GM18499 (cell line): ENCODE data around the gene GSTM4.

Experiments used
- ATAC-seq: cut with Tn5 transposase; IDR thresholded peaks from one replicate; pipeline ENCODE4 v1.9.1; 2021; ENCODE audit warnings: moderate number of reproducible peaks; ENCODE audit not compliant: insufficient read depth, unreplicated experiment

The GSTM4 gene

DNA sequence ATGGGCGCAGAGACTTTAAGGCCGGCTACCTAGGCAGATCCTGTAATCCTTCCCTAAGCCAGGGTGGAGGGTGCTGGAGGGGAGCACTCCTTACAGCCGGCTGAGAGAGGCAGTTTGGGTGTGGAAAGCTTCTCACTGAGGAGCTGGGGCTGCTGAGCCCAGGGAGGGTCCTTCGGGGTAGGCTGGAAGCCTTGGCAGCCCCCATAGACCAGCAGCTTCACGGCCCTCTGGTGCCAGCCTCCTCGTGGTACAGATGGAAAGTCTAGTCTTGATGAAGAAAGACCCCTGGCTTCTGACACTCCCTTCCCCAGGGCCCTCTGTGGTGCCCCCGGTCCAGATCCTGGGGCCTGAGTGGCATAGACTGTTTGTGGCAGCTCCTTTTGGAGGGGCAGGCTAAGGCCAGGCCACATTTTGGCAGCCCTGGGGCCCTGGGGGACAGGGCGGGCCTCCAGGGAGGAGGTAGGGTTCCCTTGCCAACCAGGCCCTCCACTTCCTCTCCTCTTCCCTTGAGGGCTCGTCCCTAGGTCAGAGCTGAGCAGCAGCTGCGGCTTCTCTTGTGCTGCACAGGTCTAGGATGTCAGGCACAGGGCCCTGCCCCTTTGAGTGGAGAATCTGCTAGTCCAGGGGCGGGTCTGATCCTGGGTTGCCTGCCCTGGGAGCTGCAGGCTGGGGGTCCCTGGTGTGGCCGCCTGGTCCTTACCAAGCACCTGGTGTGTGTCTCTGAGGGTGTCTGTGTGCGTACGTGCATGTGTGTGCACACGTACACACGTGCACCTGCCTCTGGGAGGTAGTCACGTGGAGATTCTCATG lies 31.5 kb upstream of the GSTM4 start:
- ATAC-seq, result no peak

DNA sequence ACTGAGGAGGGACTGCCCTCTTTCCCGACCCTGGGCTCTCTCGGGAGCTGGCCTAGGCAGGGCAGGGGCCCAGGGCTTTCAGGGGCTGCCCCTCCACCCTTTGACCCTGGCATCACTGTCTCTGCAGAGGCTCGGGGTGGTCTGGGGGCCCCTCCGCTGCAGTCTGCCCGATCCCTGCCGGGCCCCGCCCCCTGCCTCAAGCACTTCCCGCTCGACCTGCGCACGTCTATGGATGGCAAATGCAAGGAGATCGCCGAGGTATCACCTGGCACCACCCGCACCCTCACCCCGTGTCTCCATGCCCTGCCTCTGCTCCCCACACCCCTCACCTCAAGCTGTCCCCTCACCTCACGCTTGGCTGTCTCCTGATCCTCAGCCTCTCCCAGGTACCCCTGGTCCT lies 30.7 kb upstream of the GSTM4 start:
- ATAC-seq, result no peak

DNA sequence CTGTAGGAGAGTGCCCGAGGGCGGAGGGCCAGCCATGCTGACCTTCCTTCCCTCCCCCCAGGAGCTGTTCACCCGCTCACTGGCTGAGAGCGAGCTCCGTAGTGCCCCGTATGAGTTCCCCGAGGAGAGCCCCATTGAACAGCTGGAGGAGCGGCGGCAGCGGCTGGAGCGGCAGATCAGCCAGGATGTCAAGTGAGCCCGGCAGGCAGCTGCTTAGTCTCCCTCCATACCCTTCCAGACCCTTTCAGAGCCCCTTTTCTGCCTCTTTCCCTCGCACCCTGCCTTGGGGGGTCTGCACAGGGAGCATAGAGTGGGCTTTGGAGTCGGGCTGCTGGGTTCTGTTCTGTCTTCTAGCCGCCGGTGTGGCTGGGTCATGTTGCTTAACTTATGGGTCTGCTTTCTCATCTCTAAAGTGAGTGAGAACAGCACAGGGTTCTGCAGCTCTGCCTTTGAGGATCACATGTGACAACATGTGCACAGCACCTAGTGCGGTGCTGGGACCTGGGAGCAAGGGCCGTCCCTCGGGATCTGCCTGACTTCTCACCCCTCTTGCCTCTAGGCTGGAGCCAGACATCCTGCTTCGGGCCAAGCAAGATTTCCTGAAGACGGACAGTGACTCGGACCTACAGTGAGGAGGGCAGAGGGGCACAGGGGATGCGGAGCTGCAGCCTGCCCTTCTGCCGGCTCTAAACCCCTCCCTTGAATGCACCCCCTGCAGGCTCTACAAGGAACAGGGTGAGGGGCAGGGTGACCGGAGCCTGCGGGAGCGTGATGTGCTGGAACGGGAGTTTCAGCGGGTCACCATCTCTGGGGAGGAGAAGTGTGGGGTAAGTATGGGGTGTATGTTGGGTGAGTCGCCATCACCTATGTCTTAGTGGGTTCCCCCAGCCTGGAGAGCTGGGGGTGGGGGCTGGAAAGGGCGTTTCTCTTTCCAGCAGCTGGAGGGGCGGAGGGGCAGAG lies 30.0 kb upstream of the GSTM4 start:
- ATAC-seq, result no peak

GRCh38 chr1:109626682-109627408 lies 29.1 kb upstream of the GSTM4 start:
- ATAC-seq, result no peak

DNA sequence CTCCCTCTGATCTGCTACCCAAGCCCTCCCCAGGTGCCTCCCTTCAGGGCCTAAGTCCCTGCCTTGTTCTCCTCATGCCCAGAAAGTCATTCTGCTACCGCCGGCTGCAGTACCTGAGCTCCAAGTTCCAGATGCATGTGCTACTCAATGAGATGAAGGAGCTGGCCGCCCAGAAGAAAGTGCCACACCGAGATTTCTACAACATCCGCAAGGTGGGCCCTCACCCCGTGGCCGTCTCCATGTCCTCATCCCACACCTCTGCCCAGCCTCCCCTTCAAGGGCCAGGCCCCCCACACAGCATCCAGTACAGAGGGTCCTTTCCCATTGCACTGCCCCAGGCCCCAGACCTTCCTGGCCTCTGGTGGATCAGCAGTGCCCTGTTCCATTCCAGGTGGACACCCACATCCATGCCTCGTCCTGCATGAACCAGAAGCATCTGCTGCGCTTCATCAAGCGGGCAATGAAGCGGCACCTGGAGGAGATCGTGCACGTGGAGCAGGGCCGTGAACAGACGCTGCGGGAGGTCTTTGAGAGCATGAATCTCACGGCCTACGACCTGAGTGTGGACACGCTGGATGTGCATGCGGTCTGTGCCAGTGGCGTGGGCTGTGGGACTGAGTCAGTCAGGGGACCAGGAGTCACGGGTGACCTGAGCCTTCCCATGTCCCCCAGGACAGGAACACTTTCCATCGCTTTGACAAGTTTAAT lies 28.1 kb upstream of the GSTM4 start:
- ATAC-seq, result no peak

GRCh38 chr1:109628540-109629321 lies 27.2 kb upstream of the GSTM4 start:
- ATAC-seq, result no peak

DNA sequence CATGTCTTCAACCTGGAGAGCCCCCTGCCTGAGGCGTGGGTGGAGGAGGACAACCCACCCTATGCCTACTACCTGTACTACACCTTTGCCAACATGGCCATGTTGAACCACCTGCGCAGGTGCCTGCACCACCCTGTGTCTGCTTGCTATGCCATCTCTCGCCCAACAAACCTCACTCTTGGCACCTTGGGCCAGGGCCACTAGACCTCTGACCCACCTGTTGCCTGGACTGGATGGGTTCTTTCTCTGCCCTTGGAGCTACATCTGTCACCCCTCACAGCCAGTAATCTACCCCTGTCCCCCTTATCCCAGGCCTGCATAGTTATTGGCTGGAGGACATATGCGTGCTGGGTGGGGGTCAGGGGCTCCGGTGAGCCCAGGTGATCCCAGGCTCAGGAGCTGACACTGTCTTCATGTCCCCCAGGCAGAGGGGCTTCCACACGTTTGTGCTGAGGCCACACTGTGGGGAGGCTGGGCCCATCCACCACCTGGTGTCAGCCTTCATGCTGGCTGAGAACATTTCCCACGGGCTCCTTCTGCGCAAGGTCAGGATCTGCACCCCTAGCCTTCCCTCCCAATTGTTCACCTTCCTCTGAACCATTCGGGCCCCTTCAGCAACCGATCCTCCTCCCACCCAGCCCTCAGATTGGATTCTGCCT lies 26.4 kb upstream of the GSTM4 start:
- ATAC-seq, result no peak

DNA sequence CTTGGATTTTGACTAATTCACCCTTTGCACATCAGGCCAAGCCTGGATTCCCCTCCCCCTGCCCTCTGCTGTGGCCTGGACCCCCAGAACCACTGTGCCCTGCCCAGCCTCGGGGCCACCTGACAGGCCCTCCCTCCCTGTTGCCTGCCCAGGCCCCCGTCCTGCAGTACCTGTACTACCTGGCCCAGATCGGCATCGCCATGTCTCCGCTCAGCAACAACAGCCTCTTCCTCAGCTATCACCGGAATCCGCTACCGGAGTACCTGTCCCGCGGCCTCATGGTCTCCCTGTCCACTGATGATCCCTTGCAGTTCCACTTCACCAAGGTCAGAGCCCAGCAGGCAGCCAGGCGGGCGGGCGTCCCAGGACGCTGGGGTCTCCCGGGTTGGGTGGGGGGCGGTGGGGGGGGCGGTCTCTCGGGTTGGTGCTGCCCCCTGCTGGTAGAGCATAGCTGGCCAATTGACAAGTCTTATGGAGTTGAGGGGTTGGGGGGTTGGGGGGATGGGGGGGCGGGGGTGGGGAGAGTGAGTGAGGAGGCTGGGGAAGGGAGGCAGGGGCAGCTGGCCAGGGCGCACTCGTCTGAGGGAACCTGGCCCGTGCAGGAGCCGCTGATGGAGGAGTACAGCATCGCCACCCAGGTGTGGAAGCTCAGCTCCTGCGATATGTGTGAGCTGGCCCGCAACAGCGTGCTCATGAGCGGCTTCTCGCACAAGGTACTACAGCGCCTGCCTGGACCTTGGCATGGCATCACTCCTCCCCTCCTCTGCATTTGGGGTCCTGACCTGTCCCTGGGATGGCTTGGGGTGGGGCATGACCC lies 25.6 kb upstream of the GSTM4 start:
- no peak for ATAC-seq

- ATAC-seq, result no peak
Observed at GRCh38 chr1:109630898-109631512, 24.9 kb upstream of the GSTM4 start.

DNA sequence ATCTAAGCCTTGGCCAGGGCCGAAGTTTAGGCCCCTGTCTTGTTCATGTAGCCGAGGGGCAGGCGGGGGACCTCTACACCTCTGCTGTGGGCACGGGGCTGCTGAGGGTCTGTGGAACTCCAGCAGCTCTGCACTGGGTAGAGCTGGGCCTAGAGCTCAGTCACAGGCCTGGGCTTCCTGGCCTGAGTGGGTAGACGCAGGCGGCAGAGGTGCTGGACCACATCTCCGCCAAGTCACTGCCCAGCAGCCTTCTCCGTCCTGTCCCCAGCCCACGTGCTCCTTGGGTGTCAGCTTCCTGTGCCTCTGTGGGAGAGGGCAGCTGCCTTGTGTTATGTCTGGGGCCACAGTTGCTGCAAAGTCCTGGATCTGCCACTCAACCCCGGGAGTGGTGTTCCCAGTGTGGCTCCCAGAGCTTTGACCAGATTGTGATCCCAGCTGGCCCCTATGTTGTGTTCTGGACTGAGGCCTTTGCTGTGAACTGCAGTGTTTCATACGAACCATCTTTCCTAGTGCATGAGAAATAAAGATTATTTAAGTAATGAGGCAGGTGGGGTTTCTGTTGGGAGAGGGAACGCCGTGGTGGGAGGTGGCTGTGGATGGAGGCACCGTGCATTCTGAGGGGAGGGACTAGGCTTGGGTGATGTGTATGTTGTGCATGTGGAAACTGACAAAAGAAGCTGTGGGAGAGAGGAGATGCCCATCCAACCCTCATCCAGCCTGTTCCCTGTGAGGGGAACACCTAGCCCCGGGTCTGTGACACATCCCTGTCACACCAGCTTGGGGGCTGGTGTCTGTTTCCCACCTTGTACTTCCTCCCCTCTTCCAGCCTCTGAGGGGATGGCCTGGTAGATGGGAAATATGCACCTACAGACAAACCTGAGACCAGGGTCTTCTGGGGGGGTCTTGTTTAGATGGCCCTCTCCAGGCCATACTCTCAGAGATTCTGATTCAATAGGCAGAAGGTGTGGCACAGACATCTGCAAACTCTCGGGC lies 24.1 kb upstream of the GSTM4 start:
- ATAC-seq, result no peak

- no peak for ATAC-seq
Observed at GRCh38 chr1:109632671-109633346, 23.1 kb upstream of the GSTM4 start.

GRCh38 chr1:109634292-109634691 lies 21.6 kb upstream of the GSTM4 start:
- no peak for ATAC-seq

DNA sequence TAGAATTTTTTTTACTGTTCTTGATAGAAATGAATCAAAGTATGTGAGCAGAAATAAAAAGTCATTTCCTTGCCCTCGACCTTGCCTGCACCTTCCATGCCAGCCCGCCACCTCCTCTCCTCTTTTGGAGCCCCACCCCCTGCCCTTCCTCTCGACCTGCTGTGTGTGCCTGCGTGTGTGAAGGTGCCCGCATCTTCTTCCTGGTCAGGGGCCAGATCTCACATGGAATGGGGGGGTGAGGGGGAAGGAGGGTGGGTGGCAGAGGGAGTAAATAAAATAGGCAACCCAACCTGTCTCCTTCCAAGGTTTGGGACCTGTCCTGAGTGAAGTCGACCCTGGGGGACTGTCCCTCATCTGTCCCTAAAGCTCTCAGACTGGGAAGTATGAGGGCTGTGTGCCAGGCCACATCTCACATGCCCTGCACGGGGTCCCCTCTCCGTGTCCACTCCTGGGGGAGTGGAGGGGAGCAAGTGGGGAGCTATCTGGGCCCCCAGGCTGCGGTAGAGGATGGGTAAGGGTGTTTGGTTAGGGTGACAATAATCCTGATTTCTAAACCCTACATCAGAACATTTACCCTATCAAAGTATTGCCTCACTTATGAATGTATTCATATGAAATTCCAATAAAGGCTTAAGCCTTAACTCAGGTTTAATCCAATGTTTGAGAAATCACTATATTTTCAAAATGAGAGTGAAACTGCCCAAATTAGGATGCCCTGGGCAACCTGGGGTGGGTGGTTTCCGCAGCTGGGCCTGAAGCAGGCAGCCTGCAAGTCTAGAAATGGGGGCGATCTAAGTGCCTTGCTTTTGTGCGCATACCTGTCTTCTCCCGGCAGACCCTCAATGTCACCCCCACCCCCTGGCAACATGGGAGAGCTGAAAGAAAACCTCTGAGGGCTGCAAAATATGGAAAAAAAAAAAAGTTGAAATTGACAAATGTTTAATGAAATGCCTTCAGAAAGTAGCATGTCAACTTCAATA lies 20.8 kb upstream of the GSTM4 start:
- ATAC-seq, result no peak

GRCh38 chr1:109635862-109636200 lies 20.1 kb upstream of the GSTM4 start:
- ATAC-seq, result no peak
